ENCODE results near the gene KRT75.

The KRT75 gene

GRCh38 chr12:52392465-52393007 lies 41.6 kb downstream of the KRT75 start:
- no peak for TF ChIP-seq CTCF (conservative IDR thresholded peaks at IDR 0.05; ENCODE audit: low read depth, low read length)
- no peak overlapping the region for H3K4me3 ChIP-seq (ENCODE audit: low read length)
- no peak for DNase-seq (ENCODE audit: low read depth)

- peak; percentile 59 for DNase-seq (ENCODE audit: low read depth)
- no peak overlapping the region for H3K4me3 ChIP-seq (ENCODE audit: low read length)
- TF ChIP-seq CTCF (conservative IDR thresholded peaks at IDR 0.05; ENCODE audit: low read depth, low read length), result no peak
Observed at GRCh38 chr12:52391618-52392002, 42.6 kb downstream of the KRT75 start.

DNA sequence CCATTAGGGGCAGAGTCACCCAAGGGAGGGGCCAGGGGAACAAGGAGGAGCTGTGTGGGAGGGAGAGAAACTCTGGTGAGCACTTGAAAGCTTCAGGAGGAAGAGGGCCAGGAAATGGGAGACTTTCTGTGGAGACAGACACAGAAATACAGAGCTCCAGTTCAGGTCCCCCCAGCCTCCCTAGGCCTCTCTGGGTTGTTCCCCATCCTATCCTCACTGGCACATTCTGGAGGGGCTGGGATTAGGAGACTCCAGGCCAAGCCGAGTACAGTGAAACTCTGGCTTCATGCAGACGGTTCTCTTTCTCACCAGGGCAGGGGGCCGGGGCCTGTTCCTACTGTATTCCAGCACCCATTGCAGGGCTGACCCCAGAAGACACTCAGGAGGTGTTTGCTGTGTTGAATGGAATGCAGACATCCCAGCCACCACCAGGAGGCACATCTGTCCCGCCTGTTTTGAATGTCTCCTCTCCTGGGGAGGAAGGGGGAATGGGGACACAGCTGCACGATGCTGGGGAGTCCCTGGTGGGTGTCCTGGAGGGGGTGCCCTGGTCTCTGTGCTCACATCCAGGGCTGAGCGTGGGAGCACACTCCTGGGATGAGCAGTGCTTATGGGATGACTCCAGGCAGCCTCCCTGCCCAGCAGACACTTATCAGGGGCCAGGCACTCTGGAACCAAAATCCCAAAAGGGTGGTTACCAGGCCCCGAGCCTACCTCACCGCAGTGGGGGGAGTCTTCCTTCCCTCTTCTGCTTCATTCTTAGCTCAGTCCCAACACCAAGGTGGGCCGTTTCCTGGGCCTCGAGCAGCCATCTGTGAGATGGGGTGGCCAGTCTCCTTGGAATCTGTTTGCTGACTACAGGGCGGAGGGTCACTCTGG lies 43.2 kb downstream of the KRT75 start:
- DNase-seq (ENCODE audit: low read depth), result no peak
- TF ChIP-seq CTCF (conservative IDR thresholded peaks at IDR 0.05; ENCODE audit: low read depth, low read length), result peak; percentile 59
- no peak overlapping the region for H3K4me3 ChIP-seq (ENCODE audit: low read length)

- no peak overlapping the region for H3K4me3 ChIP-seq (ENCODE audit: low read length)
- no peak for TF ChIP-seq CTCF (conservative IDR thresholded peaks at IDR 0.05; ENCODE audit: low read depth, low read length)
- no peak for DNase-seq (ENCODE audit: low read depth)
Observed at GRCh38 chr12:52389313-52390207, 44.6 kb downstream of the KRT75 start.

GRCh38 chr12:52387859-52388258 lies 46.3 kb downstream of the KRT75 start:
- no peak for TF ChIP-seq CTCF (conservative IDR thresholded peaks at IDR 0.05; ENCODE audit: low read depth, low read length)
- no peak overlapping the region for H3K4me3 ChIP-seq (ENCODE audit: low read length)
- DNase-seq (ENCODE audit: low read depth), result no peak

DNA sequence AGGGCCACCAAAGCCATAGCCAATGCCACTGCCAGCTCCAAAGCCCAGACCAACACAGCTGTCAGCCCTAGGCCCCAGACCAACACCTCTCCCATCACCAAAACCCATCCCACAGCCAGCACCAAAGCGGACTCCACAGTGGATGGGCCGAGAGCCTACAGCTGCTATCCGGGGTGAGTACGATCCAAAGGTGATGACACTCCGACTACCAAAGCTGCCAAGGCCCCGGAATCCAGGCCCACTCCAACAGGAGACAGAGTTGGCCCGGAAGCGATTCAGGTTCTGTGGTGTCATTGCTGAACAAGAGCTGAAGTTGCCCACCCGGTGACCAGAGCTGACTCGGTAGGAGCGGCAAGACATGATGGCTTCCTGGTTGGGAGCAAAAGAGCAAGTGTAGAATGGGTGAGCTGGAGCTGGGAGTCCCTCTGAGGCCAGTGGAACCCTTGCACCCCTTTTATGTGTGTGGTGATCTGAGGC lies 48.9 kb downstream of the KRT75 start, which contains the start of gene KRT84:
TSS of gene KRT84 (minus strand) at position 427 of the 477 bp plus-strand sequence. CDS start at position 360, 67 bp downstream.
- no peak within 1 kb of the TSS for H3K4me3 ChIP-seq (ENCODE audit: low read length)
- no peak for TF ChIP-seq CTCF (conservative IDR thresholded peaks at IDR 0.05; ENCODE audit: low read depth, low read length)
- DNase-seq (ENCODE audit: low read depth), result no peak

All from retinal pigment epithelial cell (primary cell).